Epithelial cell of esophagus (primary cell): ENCODE data around the gene UPF2.

Experiments used
- DNase-seq: peaks from one replicate; pipeline ENCODE4 v3.0.0; 2010; ENCODE audit warnings: low read depth
- H3K4me3 ChIP-seq: 2 replicates; pipeline ENCODE4 v1.5.1; 2011; ENCODE audit warnings: mild to moderate bottlenecking, low read length, control low read depth
- CTCF ChIP-seq: IDR thresholded peaks from 2 replicates; pipeline ENCODE4 v1.5.1; 2011; ENCODE audit warnings: low read depth, mild to moderate bottlenecking, low read length, control low read depth, inconsistent platforms; ENCODE audit not compliant: insufficient read depth; ENCODE audit errors: missing control alignments

The UPF2 gene

GRCh38 chr10:11927746-11928145 is 114.9 kb downstream of the UPF2 start:
- TF ChIP-seq CTCF = no peak
- DNase-seq = no peak
- no peak overlapping the region for H3K4me3 ChIP-seq

GRCh38 chr10:11921800-11922392 is 120.7 kb downstream of the UPF2 start:
- TF ChIP-seq CTCF = no peak
- H3K4me3 ChIP-seq = no peak overlapping the region
- DNase-seq = no peak

- no peak for TF ChIP-seq CTCF
- no peak for DNase-seq
- no peak overlapping the region for H3K4me3 ChIP-seq
These were observed 123.3 kb downstream of the UPF2 start for GRCh38 chr10:11919271-11919670.

- no peak overlapping the region for H3K4me3 ChIP-seq
- DNase-seq = no peak
- no peak for TF ChIP-seq CTCF
These were observed 124.2 kb downstream of the UPF2 start for GRCh38 chr10:11918384-11918783.

- H3K4me3 ChIP-seq = no peak overlapping the region
- DNase-seq = no peak
- no peak for TF ChIP-seq CTCF
These were observed 129.4 kb downstream of the UPF2 start for GRCh38 chr10:11913079-11913641.

- DNase-seq = no peak
- H3K4me3 ChIP-seq = no peak overlapping the region
- no peak for TF ChIP-seq CTCF
These were observed 132.5 kb downstream of the UPF2 start for GRCh38 chr10:11910102-11910501.

- no peak for DNase-seq
- H3K4me3 ChIP-seq = no peak overlapping the region
- no peak for TF ChIP-seq CTCF
These were observed 133.0 kb downstream of the UPF2 start for GRCh38 chr10:11909618-11910017.
